H9 (cell line): ENCODE results near the gene EHD1. TPM values are rescaled to one million over a fixed set of nuclear protein-coding genes. Genes with fewer than 3 reads are reported as not detected.

Source experiments
- DNase-seq: peaks from one replicate; pipeline ENCODE4 v3.0.0-alpha.2; 2017
- H2AFZ ChIP-seq: one replicate; pipeline ENCODE4 v1.6.1; 2013; ENCODE audit warnings: mild to moderate bottlenecking, low read length, control low read depth, moderate library complexity
- H2AK5ac ChIP-seq: 2 replicates; pipeline ENCODE4 v1.6.1; 2013; ENCODE audit warnings: low read length, control low read depth, mixed read lengths; ENCODE audit not compliant: insufficient read length
- H2BK120ac ChIP-seq: one replicate; pipeline ENCODE4 v1.6.1; 2013; ENCODE audit warnings: low read depth, mild to moderate bottlenecking, low read length, control low read depth, inconsistent platforms; ENCODE audit not compliant: poor library complexity, severe bottlenecking
- H2BK12ac ChIP-seq: 2 replicates; pipeline ENCODE4 v1.6.1; 2013; ENCODE audit warnings: low read length, control low read depth, mixed read lengths, low read depth; ENCODE audit not compliant: insufficient read length
- H2BK15ac ChIP-seq: 2 replicates; pipeline ENCODE4 v1.6.1; 2013; ENCODE audit warnings: low read depth, low read length, control low read depth
- H2BK20ac ChIP-seq: one replicate; pipeline ENCODE4 v1.6.1; 2013; ENCODE audit warnings: low read depth, mild to moderate bottlenecking, low read length, control low read depth, inconsistent platforms; ENCODE audit not compliant: poor library complexity, severe bottlenecking
- H2BK5ac ChIP-seq: 2 replicates; pipeline ENCODE4 v1.6.1; 2013; ENCODE audit warnings: low read length, control low read depth, mixed read lengths; ENCODE audit not compliant: insufficient read length
- H3K14ac ChIP-seq: 2 replicates; pipeline ENCODE4 v1.6.1; 2013; ENCODE audit warnings: low read length, control low read depth; ENCODE audit not compliant: insufficient read depth
- H3K18ac ChIP-seq: 2 replicates; pipeline ENCODE4 v1.6.1; 2013; ENCODE audit warnings: low read depth, mild to moderate bottlenecking, mixed read lengths, low read length, control low read depth; ENCODE audit not compliant: insufficient read length
- H3K23ac ChIP-seq: 2 replicates; pipeline ENCODE4 v1.6.1; 2013; ENCODE audit warnings: low read length, control low read depth, mixed read lengths, low read depth; ENCODE audit not compliant: insufficient read length
- H3K23me2 ChIP-seq: 2 replicates; pipeline ENCODE4 v1.6.1; 2013; ENCODE audit warnings: low read depth, mild to moderate bottlenecking, mixed read lengths, low read length, control low read depth; ENCODE audit not compliant: insufficient read length, poor library complexity, severe bottlenecking
- H3K27ac ChIP-seq: 2 replicates; pipeline ENCODE4 v1.5.1; 2013; ENCODE audit warnings: low read length, control low read depth, mixed read lengths, low read depth; ENCODE audit not compliant: insufficient read length
- H3K27me3 ChIP-seq: 2 replicates; pipeline ENCODE4 v1.6.1; 2013; ENCODE audit warnings: low read length, control low read depth, inconsistent platforms; ENCODE audit not compliant: insufficient read depth
- H3K4ac ChIP-seq: 2 replicates; pipeline ENCODE4 v1.6.1; 2013; ENCODE audit warnings: low read depth, mild to moderate bottlenecking, control low read depth, inconsistent platforms, low read length, moderate library complexity
- H3K4me1 ChIP-seq: 2 replicates; pipeline ENCODE4 v1.6.1; 2013; ENCODE audit warnings: low read length, control low read depth, inconsistent platforms; ENCODE audit not compliant: insufficient read depth
- H3K4me2 ChIP-seq: 2 replicates; pipeline ENCODE4 v1.6.1; 2013; ENCODE audit warnings: low read length, control low read depth, mixed read lengths; ENCODE audit not compliant: insufficient read length, insufficient read depth
- H3K56ac ChIP-seq: 2 replicates; pipeline ENCODE4 v1.6.1; 2013; ENCODE audit warnings: low read depth, mild to moderate bottlenecking, mixed read lengths, low read length, control low read depth; ENCODE audit not compliant: insufficient read length
- H3K79me1 ChIP-seq: 2 replicates; pipeline ENCODE4 v1.6.1; 2013; ENCODE audit warnings: low read depth, mild to moderate bottlenecking, moderate library complexity, low read length, control low read depth, inconsistent platforms; ENCODE audit not compliant: insufficient read depth, poor library complexity, severe bottlenecking
- H3K79me2 ChIP-seq: 2 replicates; pipeline ENCODE4 v1.6.1; 2013; ENCODE audit warnings: low read length, control low read depth, inconsistent platforms; ENCODE audit not compliant: insufficient read depth
- H3K9ac ChIP-seq: 2 replicates; pipeline ENCODE4 v1.6.1; 2013; ENCODE audit warnings: low read length, control low read depth, mixed read lengths; ENCODE audit not compliant: insufficient read length; ENCODE audit errors: extremely low read depth
- H3K9me3 ChIP-seq: one replicate; pipeline ENCODE4 v1.6.1; 2013; ENCODE audit warnings: low read depth, low read length, inconsistent platforms; ENCODE audit not compliant: control insufficient read depth
- H3T11ph ChIP-seq: one replicate; pipeline ENCODE4 v1.6.1; 2013; ENCODE audit warnings: mild to moderate bottlenecking, low read length, control low read depth, inconsistent platforms
- H4K20me1 ChIP-seq: one replicate; pipeline ENCODE4 v1.6.1; 2013; ENCODE audit not compliant: control insufficient read depth, insufficient read length, insufficient read depth
- H4K5ac ChIP-seq: 2 replicates; pipeline ENCODE4 v1.6.1; 2013; ENCODE audit warnings: low read depth, mild to moderate bottlenecking, mixed read lengths, low read length, control low read depth; ENCODE audit not compliant: insufficient read length
- H4K8ac ChIP-seq: replicated peaks from 2 replicates; pipeline ENCODE4 v1.6.1; 2013; ENCODE audit warnings: low read length, control low read depth, mixed read lengths, low read depth; ENCODE audit not compliant: insufficient read length
- H4K91ac ChIP-seq: 2 replicates; pipeline ENCODE4 v1.6.1; 2013; ENCODE audit warnings: low read depth, mild to moderate bottlenecking, moderate library complexity, mixed read lengths, low read length, control low read depth; ENCODE audit not compliant: insufficient read length
- H3K27ac Mint-ChIP-seq, 3 experiments: 2 replicates in 2 of 3; 3 replicates in 1 of 3; pipeline ENCODE4 v1.8.0; 2020 to 2021; ENCODE audit warnings: mixed read lengths in 3 of 3, mild to moderate bottlenecking in 1 of 3, moderate library complexity in 1 of 3
- H3K27me3 Mint-ChIP-seq: 2 replicates; pipeline ENCODE4 v1.8.0; 2021; ENCODE audit warnings: low read depth, mild to moderate bottlenecking, moderate library complexity, mixed read lengths
- H3K36me3 Mint-ChIP-seq, 3 experiments: 2 replicates in 2 of 3; 3 replicates in 1 of 3; pipeline ENCODE4 v1.8.0; 2020 to 2021; ENCODE audit warnings: low read depth in 3 of 3, mixed read lengths in 3 of 3; ENCODE audit not compliant: insufficient read depth in 1 of 3
- H3K4me1 Mint-ChIP-seq, 2 experiments: 2 replicates each; pipeline ENCODE4 v1.8.0; 2020; ENCODE audit warnings: mixed read lengths in 2 of 2
- H3K4me3 Mint-ChIP-seq, 2 experiments: 2 replicates in 1 of 2; 3 replicates in 1 of 2; pipeline ENCODE4 v1.8.0; 2020 to 2021; ENCODE audit warnings: mild to moderate bottlenecking in 2 of 2, mixed read lengths in 2 of 2, moderate library complexity in 1 of 2
- H3K9me3 Mint-ChIP-seq, 2 experiments: 2 replicates in 1 of 2; 3 replicates in 1 of 2; pipeline ENCODE4 v1.8.0; 2020; ENCODE audit warnings: mild to moderate bottlenecking in 2 of 2, mixed read lengths in 2 of 2, moderate library complexity in 1 of 2
- CTCF ChIP-seq: fragments of 200-600 bp; sonication (generic); conservative IDR thresholded peaks from 3 replicates; pipeline ENCODE4 v1.8.0; 2021; ENCODE audit warnings: antibody characterized with exemption, mild to moderate bottlenecking
- WGBS: extraction: QIAGEN DNeasy Blood & Tissue Kit; methylation state at CpG from one replicate; pipeline ENCODE4 v1.1.7; 2013; ENCODE audit warnings: missing lambda C conversion rate, low lambda C conversion rate, mixed read lengths; ENCODE audit not compliant: insufficient read length; ENCODE audit errors: extremely low coverage; 5-methylcytosine and 5-hydroxymethylcytosine counted together
- total RNA-seq: library from RNA; stranded (reverse); gene quantifications from 2 replicates; pipeline ENCODE4 v1.2.1, GENCODE V29; 2021

EHD1 gene
- total RNA-seq, 1 experiment from 2014 or later = 31.0 TPM

- H3K79me2 ChIP-seq = no peaks in the 10 kb centered on the region
- no peak overlapping the region for H4K91ac ChIP-seq
- H3K4me3 Mint-ChIP-seq = no peak overlapping the region
- H2AFZ ChIP-seq = no peak overlapping the region
- H2AK5ac ChIP-seq = no peak overlapping the region
- no peak overlapping the region for H3K56ac ChIP-seq
- WGBS = no CpG with 5 or more reads among the region's 17 CpGs
- no peak overlapping the region for H3K4me2 ChIP-seq
- H2BK15ac ChIP-seq = no peak overlapping the region
- H2BK20ac ChIP-seq = no peak overlapping the region
- H3K27ac Mint-ChIP-seq = no peak overlapping the region
- H3K27ac ChIP-seq = no peak overlapping the region
- no peaks in the 10 kb centered on the region for H3K4me1 ChIP-seq
- H2BK12ac ChIP-seq = no peak overlapping the region
- no peak overlapping the region for H3K4ac ChIP-seq
- H3K14ac ChIP-seq = no peak overlapping the region
- no peak overlapping the region for H3K9ac ChIP-seq
- no peak overlapping the region for H2BK120ac ChIP-seq
- no peak for DNase-seq
- H4K20me1 ChIP-seq = no peaks in the 10 kb centered on the region
- no peak overlapping the region for H3K23ac ChIP-seq
- H2BK5ac ChIP-seq = no peak overlapping the region
- H4K8ac ChIP-seq = no peak overlapping the region
- no peaks in the 10 kb centered on the region for H3K27me3 ChIP-seq
- no peaks in the 10 kb centered on the region for H3K9me3 ChIP-seq
- TF ChIP-seq CTCF = no peak
- H3K27me3 Mint-ChIP-seq = no peaks in the 10 kb centered on the region
- peaks cover 0 to 32% (median 12%) of the 10 kb centered on the region in 3 experiments; a peak in 5 of 7 replicates for H3K36me3 Mint-ChIP-seq
- H4K5ac ChIP-seq = no peak overlapping the region
- no peaks in the 10 kb centered on the region for H3K79me1 ChIP-seq
- no peak overlapping the region for H3K18ac ChIP-seq
- no peaks in the 10 kb centered on the region for H3K9me3 Mint-ChIP-seq
- H3K4me1 Mint-ChIP-seq = no peaks in the 10 kb centered on the region
- H3K23me2 ChIP-seq = no peaks in the 10 kb centered on the region
- no peak overlapping the region for H3T11ph ChIP-seq
Measured at GRCh38 chr11:64835616-64836447, 42.6 kb downstream of the EHD1 start.
